ENCODE measurements around the gene ISY1.
"Not testable (repeated sequence)": the region's sequence is repeated elsewhere in the genome, so short reads cannot be mapped to it uniquely, and the experiment has no call there.

The ISY1 gene

DNA sequence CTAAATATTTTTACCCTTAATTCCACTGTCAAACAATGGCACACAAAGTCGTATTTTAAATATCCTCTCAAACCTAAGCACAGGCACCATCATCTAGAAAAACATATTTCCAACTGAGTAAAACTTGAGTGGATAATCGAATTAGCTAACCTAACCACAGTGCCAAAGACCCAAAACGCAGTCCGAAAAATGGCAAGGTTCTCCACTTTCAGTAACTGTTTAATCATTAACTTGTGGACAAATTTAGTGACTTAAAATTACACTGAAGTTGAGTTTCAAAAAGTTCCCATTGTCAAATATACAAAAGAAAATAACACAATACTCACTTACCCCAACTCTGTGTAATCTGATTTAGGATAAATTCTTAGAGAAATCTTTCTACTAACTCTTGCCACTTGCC lies 12.9 kb upstream of the ISY1 start:
- ChIA-PET CTCF (no interaction called here), POLR2A (no interaction called here)

GRCh38 chr3:129173206-129173605 lies 12.3 kb upstream of the ISY1 start:
- POLR2A ChIA-PET: no interaction called here
- TF ChIP-seq HDGF (IDR thresholded peaks at IDR 0.05; ENCODE audit: borderline replicate concordance) (no peak), LEF1 (IDR thresholded peaks at IDR 0.05; ENCODE audit: borderline replicate concordance) (no peak), ZNF384 (IDR thresholded peaks at IDR 0.05) (no peak), NFRKB (IDR thresholded peaks at IDR 0.05) (no peak), FOXA1 (IDR thresholded peaks at IDR 0.05) (no peak), ARNT (IDR thresholded peaks at IDR 0.05) (no peak), SUZ12 (IDR thresholded peaks at IDR 0.05) (no peak), FOXK2 (IDR thresholded peaks at IDR 0.05) (no peak), TARDBP (IDR thresholded peaks at IDR 0.05) (no peak)
- no peak for DNase-seq (ENCODE audit: extremely low spot score)
- CTCF ChIA-PET: no interaction called here

More for the DNA sequence above, 12.9 kb upstream of the ISY1 start:
- TF ChIP-seq FOXM1 (IDR thresholded peaks at IDR 0.05; ENCODE audit: borderline replicate concordance) (no peak), NFRKB (IDR thresholded peaks at IDR 0.05) (no peak), SUZ12 (IDR thresholded peaks at IDR 0.05) (no peak), BHLHE40 (IDR thresholded peaks at IDR 0.05; ENCODE audit: borderline replicate concordance) (no peak), FOXA1 (IDR thresholded peaks at IDR 0.05) (no peak), ZNF384 (IDR thresholded peaks at IDR 0.05) (no peak), CTBP1 (IDR thresholded peaks at IDR 0.05; ENCODE audit: borderline replicate concordance) (no peak), LEF1 (IDR thresholded peaks at IDR 0.05; ENCODE audit: borderline replicate concordance) (no peak), ELF4 (IDR thresholded peaks at IDR 0.05) (no peak), TARDBP (IDR thresholded peaks at IDR 0.05) (no peak), SP1 (IDR thresholded peaks at IDR 0.05) (no peak), FOXK2 (IDR thresholded peaks at IDR 0.05) (no peak), HDGF (IDR thresholded peaks at IDR 0.05; ENCODE audit: borderline replicate concordance) (no peak), ARNT (IDR thresholded peaks at IDR 0.05) (no peak)
- TF ChIP-seq, protein P1, sequence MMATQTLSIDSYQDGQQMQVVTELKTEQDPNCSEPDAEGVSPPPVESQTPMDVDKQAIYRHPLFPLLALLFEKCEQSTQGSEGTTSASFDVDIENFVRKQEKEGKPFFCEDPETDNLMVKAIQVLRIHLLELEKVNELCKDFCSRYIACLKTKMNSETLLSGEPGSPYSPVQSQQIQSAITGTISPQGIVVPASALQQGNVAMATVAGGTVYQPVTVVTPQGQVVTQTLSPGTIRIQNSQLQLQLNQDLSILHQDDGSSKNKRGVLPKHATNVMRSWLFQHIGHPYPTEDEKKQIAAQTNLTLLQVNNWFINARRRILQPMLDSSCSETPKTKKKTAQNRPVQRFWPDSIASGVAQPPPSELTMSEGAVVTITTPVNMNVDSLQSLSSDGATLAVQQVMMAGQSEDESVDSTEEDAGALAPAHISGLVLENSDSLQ (IDR thresholded peaks at IDR 0.05): no peak
- DNase-seq (ENCODE audit: extremely low spot score): no peak

DNA sequence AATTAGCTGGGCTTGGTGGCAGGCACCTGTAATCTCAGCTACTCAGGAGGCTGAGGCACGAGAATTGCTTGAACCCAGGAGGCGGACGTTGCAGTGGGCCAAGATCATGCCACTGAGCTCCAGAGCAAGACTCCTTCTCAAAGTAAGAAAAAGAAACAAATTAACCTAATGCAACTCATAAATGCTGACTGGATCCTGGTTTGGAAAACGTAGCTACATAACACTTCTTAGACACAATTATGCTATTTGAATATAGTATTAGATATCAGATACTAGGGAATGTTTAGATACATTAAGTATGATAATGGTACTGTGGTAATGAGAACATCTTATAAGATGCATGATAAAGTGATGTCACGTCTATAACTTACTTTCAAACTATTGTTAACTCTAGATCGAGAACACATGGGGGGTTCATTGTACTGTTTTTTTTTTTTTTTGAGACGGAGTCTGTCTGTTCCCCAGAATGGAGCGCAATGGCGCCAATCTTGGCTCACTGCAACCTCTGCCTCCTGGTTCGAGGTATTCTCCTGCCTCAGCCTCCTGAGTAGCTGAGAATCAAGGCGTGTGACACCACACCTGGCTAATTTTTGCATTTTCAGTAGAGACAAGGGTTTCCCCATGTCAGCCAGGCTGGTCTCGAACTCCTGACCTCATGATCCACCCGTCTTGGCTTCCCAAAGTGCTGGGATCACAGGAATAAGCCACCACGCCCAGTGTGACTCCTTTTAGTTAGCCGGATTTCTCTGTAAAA lies 5.9 kb upstream of the ISY1 start:
- ChIA-PET POLR2A (interaction anchor here (1.0 kb wide), 1 partner anchor 17 kb away, joined by 3 read pairs; the partner anchor contains the start of gene CNBP), CTCF (interaction anchor here (0.5 kb wide), 1 partner anchor 597 kb away, joined by 4 read pairs; no protein-coding TSS in a partner anchor)
- TF ChIP-seq SP1 (IDR thresholded peaks at IDR 0.05) (no peak), LEF1 (IDR thresholded peaks at IDR 0.05; ENCODE audit: borderline replicate concordance) (no peak), ELF4 (IDR thresholded peaks at IDR 0.05) (no peak), L3MBTL2 (conservative IDR thresholded peaks at IDR 0.05) (no peak), FOXK2 (IDR thresholded peaks at IDR 0.05) (no peak), CTBP1 (IDR thresholded peaks at IDR 0.05; ENCODE audit: borderline replicate concordance) (no peak), ZNF384 (IDR thresholded peaks at IDR 0.05) (no peak), FOXA1 (IDR thresholded peaks at IDR 0.05) (no peak), BHLHE40 (IDR thresholded peaks at IDR 0.05; ENCODE audit: borderline replicate concordance) (no peak)
- no peak for DNase-seq (ENCODE audit: extremely low spot score)

DNA sequence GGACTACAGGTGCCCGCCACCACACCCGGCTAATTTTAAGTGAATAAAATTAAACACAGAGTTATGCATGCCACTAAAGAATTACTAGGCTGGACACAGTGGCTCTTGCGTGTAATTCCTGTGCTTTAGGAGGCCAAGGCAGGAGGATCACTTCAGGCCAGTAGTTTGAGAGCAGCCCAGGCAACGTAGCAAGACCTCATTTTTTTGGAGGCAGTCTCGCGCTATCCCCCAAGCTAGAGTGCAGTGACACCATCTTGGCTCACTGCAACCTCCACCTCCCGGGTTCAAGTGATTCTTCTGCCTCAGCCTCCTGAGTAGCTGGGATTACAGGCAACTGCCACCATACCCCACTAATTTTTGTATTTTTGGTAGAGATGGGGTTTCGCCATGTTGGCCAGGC lies 4.7 kb upstream of the ISY1 start:
- DNase-seq (ENCODE audit: extremely low spot score); CTCF ChIA-PET: not testable (repeated sequence)
- POLR2A ChIA-PET: interaction anchor here (0.8 to 1.0 kb wide), 2 partner anchors 18 to 84 kb away, joined by 3 read pairs; partner anchors contain the start of genes CNBP and COPG1

DNA sequence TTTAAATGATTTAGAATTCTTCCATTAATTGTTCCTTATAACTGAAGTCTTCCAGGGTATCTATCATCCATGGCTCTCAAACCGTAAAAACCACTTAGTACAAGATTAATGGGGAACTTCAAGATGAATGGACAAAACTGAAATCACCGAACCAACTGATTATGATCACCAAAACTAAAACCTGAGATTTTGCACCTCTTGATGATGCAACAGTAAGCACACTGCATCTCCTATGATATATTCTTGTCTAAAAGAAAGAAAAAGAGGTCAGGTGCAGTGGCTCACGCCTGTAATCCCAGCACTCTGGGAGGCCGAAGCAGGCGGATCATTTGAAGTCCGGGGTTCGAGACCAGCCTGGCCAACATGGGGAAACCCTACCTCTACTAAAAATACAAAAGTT lies 3.6 kb upstream of the ISY1 start:
- CTCF ChIA-PET: no interaction called here
- POLR2A ChIA-PET: no interaction called here
- TF ChIP-seq L3MBTL2 (conservative IDR thresholded peaks at IDR 0.05) (no peak), CTBP1 (IDR thresholded peaks at IDR 0.05; ENCODE audit: borderline replicate concordance) (no peak), FOXA1 (IDR thresholded peaks at IDR 0.05) (no peak), SP1 (IDR thresholded peaks at IDR 0.05) (no peak), ZNF384 (IDR thresholded peaks at IDR 0.05) (no peak), LEF1 (IDR thresholded peaks at IDR 0.05; ENCODE audit: borderline replicate concordance) (no peak), BHLHE40 (IDR thresholded peaks at IDR 0.05; ENCODE audit: borderline replicate concordance) (no peak)
- no peak for DNase-seq (ENCODE audit: extremely low spot score)

- DNase-seq (ENCODE audit: extremely low spot score): no peak
- ChIA-PET CTCF (interaction anchor here (1.0 to 3.0 kb wide), 5 partner anchors 31 to 193 kb away, joined by 3 to 17 read pairs (median 5); partner anchors contain the start of gene RAB43), POLR2A (interaction anchor here (0.7 to 2.7 kb wide), 7 partner anchors 20 to 152 kb away, joined by 3 to 15 read pairs (median 4); partner anchors contain the start of genes CNBP and COPG1)
- TF ChIP-seq, protein P1 (IDR thresholded peaks at IDR 0.05): peak; percentile 74
- TF ChIP-seq CTBP1 (IDR thresholded peaks at IDR 0.05; ENCODE audit: borderline replicate concordance): no peak
Measured at GRCh38 chr3:129162729-129163579, 2.1 kb upstream of the ISY1 start.
